BJ (cell line): ENCODE data around the gene STPG4. TPM values are rescaled to one million over a fixed set of nuclear protein-coding genes. Genes with fewer than 3 reads are reported as not detected.
"Not testable (repeated sequence)": the region's sequence is repeated elsewhere in the genome, so short reads cannot be mapped to it uniquely, and the experiment has no call there.

Source experiments
- CTCF ChIA-PET: fragments of 350-600 bp; formaldehyde crosslinking; extraction: SDS; loops from one replicate; lab custom pipeline; 2021; ENCODE audit warnings: antibody characterized with exemption, inconsistent platforms; lab: Yijun Ruan, JAX
- POLR2A ChIA-PET: fragments of 300-600 bp; sonication (Branson Sonifier 250); formaldehyde crosslinking; extraction: SDS; loops from one replicate; lab custom pipeline; 2021; ENCODE audit warnings: antibody characterized with exemption; lab: Charles Lee
- DNase-seq: peaks from one replicate; pipeline ENCODE4 v3.0.0-alpha.2; 2011; ENCODE audit warnings: low read depth
- H3K27me3 ChIP-seq: 2 replicates; pipeline ENCODE4 v1.6.0; 2011; ENCODE audit warnings: low read length; ENCODE audit not compliant: control insufficient read depth, insufficient read depth
- H3K36me3 ChIP-seq: 2 replicates; pipeline ENCODE4 v1.5.1; 2011; ENCODE audit warnings: low read length; ENCODE audit not compliant: control insufficient read depth, insufficient read depth
- H3K4me3 ChIP-seq: 2 replicates; pipeline ENCODE4 v1.5.1; 2011; ENCODE audit warnings: low read depth, mild to moderate bottlenecking, control low read depth, low read length
- polyA plus RNA-seq: library from polyadenylated mRNA; depleted of rRNA; stranded (reverse); fragments of >200 nt; gene quantifications from 2 replicates; pipeline ENCODE4 v1.2.3, GENCODE V29; 2011
- TF ChIP-seq, protein P1 (sequence below): IDR thresholded peaks from 2 replicates; pipeline ENCODE4 v1.5.1; 2011; ENCODE audit warnings: low read depth, mild to moderate bottlenecking, control low read depth, inconsistent platforms, low read length, moderate library complexity; ENCODE audit not compliant: insufficient read depth

Gene STPG4
- polyA plus RNA-seq, 1 experiment: 0.06 TPM

DNA sequence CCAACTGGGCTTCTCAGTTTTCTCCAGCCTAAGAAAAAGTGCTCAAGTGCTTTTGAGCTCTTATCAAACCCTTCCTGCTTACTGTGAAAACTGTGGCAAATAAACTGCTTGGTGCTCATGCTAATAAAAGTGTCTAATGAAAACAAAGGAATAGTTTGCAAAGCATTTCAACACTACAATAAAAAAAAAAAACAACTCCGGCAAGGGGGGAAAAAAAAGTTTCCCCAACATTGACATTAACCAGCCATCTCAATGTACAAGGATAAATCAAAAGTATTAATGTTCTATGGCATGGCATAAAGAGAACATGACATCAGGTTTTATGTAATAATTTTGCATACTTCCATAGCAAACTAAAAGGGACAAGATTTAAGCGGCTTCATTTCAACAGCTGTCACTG lies 14.7 kb upstream of the STPG4 start:
- TF ChIP-seq, protein P1, sequence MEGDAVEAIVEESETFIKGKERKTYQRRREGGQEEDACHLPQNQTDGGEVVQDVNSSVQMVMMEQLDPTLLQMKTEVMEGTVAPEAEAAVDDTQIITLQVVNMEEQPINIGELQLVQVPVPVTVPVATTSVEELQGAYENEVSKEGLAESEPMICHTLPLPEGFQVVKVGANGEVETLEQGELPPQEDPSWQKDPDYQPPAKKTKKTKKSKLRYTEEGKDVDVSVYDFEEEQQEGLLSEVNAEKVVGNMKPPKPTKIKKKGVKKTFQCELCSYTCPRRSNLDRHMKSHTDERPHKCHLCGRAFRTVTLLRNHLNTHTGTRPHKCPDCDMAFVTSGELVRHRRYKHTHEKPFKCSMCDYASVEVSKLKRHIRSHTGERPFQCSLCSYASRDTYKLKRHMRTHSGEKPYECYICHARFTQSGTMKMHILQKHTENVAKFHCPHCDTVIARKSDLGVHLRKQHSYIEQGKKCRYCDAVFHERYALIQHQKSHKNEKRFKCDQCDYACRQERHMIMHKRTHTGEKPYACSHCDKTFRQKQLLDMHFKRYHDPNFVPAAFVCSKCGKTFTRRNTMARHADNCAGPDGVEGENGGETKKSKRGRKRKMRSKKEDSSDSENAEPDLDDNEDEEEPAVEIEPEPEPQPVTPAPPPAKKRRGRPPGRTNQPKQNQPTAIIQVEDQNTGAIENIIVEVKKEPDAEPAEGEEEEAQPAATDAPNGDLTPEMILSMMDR: no peak
- no peak overlapping the region for H3K4me3 ChIP-seq
- CTCF ChIA-PET: interaction anchor here (1.0 to 1.6 kb wide), 2 partner anchors 14 to 140 kb away, joined by 3 read pairs; partner anchors contain the start of gene STPG4
- DNase-seq: no peak
- H3K27me3 ChIP-seq: no peaks in the 10 kb centered on the region
- peaks cover 3% of the 10 kb centered on the region for H3K36me3 ChIP-seq
- POLR2A ChIA-PET: interaction anchor here (0.7 kb wide), 1 partner anchor 21 kb away, joined by 4 read pairs; no protein-coding TSS in a partner anchor

DNA sequence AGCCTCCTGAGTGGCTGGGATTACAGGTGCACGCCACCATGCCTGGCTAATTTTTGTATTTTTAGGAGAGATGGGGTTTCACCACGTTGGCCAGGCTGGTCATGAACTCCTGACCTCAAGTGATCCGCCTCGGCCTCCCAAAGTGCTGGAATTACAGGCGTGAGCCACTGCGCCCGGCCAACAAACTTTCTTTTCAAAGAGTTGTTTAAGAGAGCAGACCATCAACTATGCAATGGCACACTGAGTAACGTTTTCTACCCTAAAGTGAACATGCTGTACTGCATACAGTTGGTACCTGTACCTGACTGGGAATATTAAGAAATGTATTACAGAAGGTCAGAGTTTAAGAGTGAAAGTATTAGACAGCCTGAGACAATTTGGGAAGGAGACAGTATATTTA lies 13.8 kb upstream of the STPG4 start:
- H3K4me3 ChIP-seq, H3K36me3 ChIP-seq, POLR2A ChIA-PET, DNase-seq, H3K27me3 ChIP-seq, CTCF ChIA-PET: not testable (repeated sequence)

- ChIA-PET POLR2A (no interaction called here), CTCF (no interaction called here)
- H3K36me3 ChIP-seq: peaks cover 3% of the 10 kb centered on the region
- no peak for DNase-seq
- H3K4me3 ChIP-seq: no peak overlapping the region
- TF ChIP-seq, protein P1: no peak
- H3K27me3 ChIP-seq: no peaks in the 10 kb centered on the region
Measured at GRCh38 chr2:47167149-47167548, 12.0 kb upstream of the STPG4 start.

GRCh38 chr2:47165001-47165555 lies 10.0 kb upstream of the STPG4 start:
- CTCF ChIA-PET: no interaction called here
- TF ChIP-seq, protein P1: no peak

GRCh38 chr2:47162780-47163179 lies 7.7 kb upstream of the STPG4 start:
- ChIA-PET CTCF (interaction anchor here (1.3 kb wide), 1 partner anchor 160 kb away, joined by 6 read pairs; no protein-coding TSS in a partner anchor), POLR2A (interaction anchor here (0.7 to 1.2 kb wide), 2 partner anchors 10 to 97 kb away, joined by 7 read pairs; no protein-coding TSS in a partner anchor)
- Histone ChIP-seq H3K36me3 (peaks cover 5% of the 10 kb centered on the region), H3K27me3 (no peaks in the 10 kb centered on the region), H3K4me3 (no peak overlapping the region)
- TF ChIP-seq, protein P1: no peak
- DNase-seq: no peak

More at GRCh38 chr2:47165001-47165555, 10.0 kb upstream of the STPG4 start:
- no peaks in the 10 kb centered on the region for H3K27me3 ChIP-seq
- no peak overlapping the region for H3K4me3 ChIP-seq
- peaks cover 2% of the 10 kb centered on the region for H3K36me3 ChIP-seq
- POLR2A ChIA-PET: interaction anchor here (0.6 kb wide), 1 partner anchor 128 kb away, joined by 3 read pairs; no protein-coding TSS in a partner anchor
- no peak for DNase-seq

- ChIA-PET POLR2A (no interaction called here), CTCF (no interaction called here)
- no peak for DNase-seq
- peaks cover 5% of the 10 kb centered on the region for H3K36me3 ChIP-seq
- no peaks in the 10 kb centered on the region for H3K27me3 ChIP-seq
- TF ChIP-seq, protein P1: no peak
- H3K4me3 ChIP-seq: no peak overlapping the region
Measured at GRCh38 chr2:47161475-47161874, 6.4 kb upstream of the STPG4 start.
